NCI-H1417 treated with DMSO at 0.1 percent for 48 hours (cell line): Measurements from ENCODE around the gene DLX6.
A peak's percentile ranks its signal among the peaks of the same experiment; 100 is the strongest.
"Not testable (repeated sequence)": the region's sequence is repeated elsewhere in the genome, so short reads cannot be mapped to it uniquely, and the experiment has no call there.

Experiments used
- DNase-seq: peaks from one replicate; lab custom pipeline; 2025; lab: John Stamatoyannopoulos, UW

Gene DLX6

DNA sequence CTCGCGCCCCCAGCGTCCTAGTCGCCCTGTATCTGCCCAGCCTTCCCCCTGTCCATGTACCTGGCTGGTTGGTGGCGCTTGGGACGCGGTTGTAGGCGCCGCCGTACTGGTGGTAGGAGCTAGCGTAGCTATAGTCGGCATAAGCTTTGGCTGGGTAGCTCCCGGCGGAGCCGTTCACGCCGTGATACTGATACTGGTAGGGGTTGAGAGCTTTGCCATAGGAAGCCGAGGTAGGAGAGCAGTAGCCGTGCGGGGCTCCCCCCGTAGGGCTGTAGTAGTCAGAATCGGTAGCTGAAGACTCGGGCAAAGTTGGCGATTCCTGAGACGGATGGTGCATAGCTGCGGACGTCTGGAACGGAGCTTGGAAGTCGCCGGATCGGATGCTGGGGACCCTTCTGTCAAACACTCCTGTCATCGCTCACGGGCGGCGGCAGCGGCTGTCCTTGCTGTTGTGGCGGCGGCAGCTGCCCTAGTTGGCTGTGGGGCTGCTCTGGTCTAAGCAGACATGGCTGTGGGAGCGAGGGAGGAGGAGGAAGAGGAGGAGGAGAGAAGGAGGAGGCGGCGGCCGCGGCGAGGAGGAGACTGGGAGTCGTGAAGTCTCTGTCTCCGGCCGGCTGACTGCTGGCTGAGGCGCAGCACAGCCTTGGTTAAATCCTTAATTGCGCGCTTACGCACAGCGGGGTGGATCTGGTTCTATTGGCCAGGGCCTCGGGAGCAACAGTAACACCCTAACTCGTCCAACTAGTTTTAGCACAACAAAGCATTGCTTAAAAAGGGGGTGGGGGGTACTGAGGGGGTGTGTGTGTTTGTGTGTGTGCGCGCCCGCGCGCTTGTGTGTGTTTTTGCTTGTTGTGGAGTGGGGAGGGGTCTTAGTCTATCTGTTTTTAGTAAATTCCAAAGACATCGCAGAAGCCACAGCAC is 19.1 kb downstream of the DLX6 start, which contains the start of gene DLX5:
Gene DLX5, minus strand, starts transcription at position 623 of the 921 bp plus-strand sequence. Its CDS starts 208 bp downstream, at position 415.
- DNase-seq = peak; percentile 91

DNA sequence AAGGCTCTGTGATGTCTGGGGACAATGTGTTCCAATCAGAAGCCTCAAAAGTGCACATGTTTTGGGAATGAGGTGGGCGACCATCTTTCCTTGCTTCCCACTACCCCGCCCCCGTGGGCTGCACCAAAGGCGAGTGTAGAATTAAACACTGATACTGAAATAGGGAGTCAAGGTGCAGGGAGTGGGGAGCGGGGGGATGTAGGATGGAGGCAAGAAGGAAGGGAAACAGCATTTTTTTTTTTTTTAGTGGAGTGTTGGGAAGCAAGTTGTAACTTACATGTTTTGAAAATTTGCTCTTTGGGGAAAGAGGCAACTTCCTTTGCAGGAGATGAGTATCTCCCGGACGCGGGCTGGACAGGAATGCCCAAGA is 19.8 kb downstream of the DLX6 start:
- DNase-seq = peak; percentile 87

DNA sequence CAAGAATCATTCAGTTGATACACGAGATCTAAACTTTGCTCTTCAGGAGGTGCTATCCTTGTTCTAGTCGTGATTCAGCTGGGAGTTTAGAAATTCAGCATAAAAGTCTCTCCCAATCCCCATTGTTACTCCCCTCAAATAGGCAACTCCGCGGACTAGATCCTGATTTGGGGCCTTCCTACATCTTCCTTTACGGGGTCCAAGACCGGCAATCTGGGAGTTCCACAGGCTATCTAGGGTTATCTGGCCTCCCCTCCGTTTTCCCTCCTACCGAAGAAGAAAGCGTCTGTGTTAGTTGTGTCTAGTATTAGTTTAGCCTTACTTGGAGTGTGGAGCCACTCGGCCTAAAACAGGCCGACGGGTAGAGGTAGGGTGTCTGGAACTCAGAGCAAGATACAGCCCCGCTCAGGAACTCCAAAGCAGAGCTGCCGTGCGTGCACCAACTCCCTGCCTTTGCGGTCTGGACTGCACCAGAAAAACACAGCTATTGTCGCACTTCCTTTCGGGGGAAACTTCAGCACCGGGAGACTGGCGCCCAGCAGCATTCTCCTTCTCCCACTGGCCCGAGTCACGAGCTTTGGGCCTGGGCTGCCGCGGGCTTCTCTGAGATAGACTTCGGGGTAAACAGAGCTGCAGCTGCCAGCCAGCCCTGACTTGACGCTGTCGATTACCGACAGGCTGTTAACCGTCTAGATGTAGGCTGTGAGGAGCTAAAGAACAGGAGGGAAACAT is 20.8 kb downstream of the DLX6 start:
- DNase-seq = peak; percentile 73

DNA sequence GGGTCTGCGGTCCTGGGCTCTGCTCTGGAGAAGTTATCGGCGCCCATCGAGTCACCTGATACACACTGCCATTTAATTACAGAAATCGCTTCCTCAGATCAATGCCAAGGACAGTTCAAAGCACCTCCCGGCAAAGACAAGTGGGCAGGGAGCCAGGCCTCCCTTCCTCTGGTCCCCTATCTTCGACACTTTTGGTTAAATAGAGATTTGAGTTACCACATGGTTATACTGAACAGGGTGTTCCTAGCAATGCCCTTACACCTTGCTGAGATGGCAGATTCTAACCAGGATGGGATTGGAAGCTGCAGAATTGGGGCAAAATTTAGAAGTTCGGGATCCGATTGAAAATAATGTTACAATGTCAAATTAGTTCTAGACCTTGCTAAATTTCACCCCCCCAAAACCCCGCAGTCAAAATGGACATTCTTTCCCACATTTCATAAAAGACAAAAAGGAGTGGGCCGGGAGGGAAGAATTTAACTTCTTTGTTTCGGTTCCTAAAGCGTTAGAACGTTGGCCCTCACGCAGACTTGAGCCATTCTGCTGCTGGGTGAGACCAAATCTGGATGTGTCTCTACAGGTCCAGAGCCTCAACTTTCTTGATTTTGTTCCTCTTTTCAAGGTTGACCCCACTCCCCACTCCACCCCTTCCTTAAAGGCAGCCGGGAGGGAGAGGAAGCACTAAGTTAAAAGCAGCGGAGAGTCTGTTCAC is 21.5 kb downstream of the DLX6 start:
- DNase-seq = peak; percentile 73

DNA sequence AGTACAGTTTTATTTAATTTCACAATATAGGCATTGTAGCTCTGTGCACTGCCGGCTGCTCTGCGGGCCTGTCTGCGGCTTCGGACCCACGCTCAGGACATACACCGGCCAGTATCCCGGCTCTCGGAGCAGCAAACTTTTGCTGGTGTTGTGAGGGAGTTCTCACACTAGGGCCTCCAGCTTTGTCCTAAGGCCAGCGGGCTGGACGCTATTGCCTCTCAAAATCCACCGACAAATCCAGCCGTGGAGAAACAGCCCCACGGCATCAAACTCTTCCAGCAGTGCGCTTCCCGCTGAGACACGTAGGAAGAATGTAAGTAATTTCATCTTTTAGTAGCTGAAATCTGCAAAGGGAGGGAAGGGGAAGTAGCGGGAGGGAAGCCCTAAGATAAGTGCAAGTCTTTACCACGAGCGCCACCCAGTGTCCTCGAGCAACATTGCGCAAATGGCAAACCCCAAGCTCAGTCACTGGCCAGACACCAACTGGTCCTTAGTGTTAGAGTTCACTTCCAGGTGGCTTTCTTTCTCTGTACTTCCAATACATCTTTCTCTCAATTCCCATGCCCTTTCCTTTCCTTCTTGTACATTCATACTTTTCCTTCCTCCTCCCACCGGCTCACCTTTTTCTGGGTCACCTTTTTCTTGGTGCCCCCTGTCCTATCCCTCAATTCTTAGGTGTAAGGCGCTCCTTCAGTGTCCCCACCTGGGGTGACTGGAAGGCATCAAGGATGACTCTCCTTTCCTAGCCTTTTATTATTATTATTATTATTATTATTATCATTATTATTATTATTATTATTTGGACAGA is 22.3 kb downstream of the DLX6 start:
- no peak for DNase-seq

DNA sequence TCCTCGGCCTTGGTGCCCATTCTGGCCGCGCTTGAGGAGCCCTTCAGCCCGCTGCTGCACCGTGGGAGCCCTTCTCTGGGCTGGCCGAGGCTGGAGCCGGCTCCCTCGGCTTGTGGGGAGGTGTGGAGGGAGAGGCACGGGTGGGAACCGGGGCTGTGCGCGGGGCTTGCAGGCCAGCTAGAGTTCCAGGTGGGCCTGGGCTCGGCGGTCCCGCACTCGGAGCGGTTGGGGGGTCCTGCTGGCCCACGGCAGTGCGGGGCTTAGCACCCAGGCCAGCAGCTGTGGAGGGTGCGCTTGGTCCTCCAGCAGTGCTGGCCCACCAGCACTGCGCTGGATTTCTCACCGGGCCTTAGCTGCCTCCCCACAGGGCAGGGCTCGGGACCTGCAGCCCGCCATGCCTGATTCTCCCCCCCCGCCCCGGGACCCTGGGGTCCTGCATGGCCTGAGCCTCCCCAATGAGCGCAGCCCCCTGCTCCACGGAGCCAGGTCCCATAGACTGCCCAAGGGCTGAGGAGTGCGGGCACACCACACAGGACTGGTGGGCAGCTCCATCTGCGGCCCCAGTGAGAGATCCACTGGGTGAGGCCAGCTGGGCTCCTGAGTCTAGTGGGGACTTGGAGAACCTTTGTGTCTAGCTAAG is 29.0 kb downstream of the DLX6 start:
- DNase-seq = not testable (repeated sequence)

DNA sequence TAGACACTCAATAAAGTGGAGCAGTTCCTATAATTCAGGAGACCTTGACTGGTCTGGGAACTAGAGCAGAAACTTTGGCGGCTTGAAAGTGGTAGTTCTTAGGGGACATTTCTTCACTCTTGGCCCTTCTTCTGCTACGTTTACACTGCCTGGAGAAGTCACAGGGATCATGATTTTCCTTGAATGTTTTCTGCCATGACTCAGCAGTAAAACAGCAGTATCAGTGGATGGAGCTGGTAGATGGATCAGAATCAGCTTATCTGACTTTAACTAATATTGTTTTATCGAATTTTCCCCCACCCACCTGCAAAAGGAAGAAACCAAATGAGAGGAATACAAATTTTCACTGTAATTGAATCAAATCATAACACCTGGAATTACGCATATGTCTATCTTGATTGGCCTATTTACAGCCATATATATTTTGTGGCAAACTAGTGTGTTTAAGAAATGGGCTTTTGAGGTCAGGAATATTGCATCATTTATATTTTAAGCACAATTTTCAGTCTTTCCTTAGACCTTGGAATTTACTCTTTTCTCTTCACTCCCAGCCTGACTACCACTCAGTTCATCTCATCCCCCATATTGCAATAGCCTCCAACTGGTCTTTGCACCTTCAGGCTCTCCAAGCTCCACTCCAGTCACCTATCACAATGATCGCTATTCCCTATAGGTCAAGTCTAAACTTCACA is 34.2 kb downstream of the DLX6 start:
- no peak for DNase-seq

DNA sequence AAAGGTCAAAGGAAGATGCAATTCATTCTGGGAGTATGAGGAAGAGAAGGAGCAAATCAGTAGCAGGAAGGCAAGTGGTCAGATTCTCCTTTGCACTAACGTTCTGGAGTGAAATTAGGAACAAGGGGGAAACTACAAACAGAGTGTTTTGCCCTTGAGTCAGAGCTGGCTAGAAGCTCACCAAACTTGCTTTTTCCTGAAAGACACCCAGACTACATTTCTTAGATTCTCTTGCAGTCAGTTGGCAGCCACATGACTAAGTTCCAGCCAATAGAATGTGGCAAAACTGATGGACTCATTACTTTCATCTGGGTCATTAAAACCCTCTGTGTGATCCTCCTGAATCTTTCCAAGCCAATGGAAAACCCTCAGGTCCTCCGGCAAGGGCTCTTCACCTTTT is 37.9 kb downstream of the DLX6 start:
- no peak for DNase-seq
